GM18499 (cell line): ENCODE data around the gene PLEKHJ1.

ENCODE experiments used
- ATAC-seq: cut with Tn5 transposase; IDR thresholded peaks from one replicate; pipeline ENCODE4 v1.9.1; 2021; ENCODE audit warnings: moderate number of reproducible peaks; ENCODE audit not compliant: insufficient read depth, unreplicated experiment

The PLEKHJ1 gene

DNA sequence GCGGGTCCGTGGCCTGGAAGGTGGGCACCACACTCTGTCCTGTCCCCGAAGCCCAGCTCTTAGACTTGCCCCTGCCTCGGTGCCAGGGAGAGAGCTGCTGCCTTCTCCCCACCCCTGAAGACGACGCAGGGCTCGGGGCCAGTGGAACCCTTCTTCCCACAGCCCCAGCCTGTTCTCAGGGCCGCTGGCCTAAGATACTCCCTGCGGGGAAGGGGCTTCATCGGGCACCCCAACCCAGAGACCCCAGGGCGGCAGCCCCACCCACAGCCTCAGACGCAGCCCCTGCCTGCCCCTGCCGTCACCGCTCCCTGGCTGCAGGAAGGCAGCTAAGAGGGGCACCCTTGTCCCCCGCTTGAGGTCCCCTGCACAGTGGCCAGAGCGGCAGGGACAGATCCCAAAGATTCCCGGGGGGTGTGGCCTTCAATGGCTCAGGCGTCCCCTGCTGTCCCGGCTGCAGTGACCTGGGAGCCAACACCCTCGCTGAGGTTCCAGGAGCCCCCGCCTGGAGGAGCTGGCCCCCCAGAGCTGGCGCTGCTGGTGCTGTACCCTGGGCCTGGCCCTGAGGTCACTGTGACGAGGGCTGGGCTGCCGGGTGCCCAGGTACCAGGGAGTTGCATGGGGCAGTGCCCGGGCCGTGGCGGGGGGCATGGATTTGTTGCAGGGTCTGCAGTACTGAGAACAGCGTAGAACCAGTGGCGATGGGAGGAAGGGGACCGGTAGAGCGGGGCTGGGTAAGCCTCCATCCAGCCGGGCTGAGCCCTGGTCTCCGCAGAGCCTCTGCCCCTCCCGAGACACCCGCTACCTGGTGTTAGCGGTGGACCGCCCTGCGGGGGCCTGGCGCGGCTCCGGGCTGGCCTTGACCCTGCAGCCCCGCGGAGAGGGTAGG, 14.0 kb upstream of the PLEKHJ1 start:
- ATAC-seq, result no peak

DNA sequence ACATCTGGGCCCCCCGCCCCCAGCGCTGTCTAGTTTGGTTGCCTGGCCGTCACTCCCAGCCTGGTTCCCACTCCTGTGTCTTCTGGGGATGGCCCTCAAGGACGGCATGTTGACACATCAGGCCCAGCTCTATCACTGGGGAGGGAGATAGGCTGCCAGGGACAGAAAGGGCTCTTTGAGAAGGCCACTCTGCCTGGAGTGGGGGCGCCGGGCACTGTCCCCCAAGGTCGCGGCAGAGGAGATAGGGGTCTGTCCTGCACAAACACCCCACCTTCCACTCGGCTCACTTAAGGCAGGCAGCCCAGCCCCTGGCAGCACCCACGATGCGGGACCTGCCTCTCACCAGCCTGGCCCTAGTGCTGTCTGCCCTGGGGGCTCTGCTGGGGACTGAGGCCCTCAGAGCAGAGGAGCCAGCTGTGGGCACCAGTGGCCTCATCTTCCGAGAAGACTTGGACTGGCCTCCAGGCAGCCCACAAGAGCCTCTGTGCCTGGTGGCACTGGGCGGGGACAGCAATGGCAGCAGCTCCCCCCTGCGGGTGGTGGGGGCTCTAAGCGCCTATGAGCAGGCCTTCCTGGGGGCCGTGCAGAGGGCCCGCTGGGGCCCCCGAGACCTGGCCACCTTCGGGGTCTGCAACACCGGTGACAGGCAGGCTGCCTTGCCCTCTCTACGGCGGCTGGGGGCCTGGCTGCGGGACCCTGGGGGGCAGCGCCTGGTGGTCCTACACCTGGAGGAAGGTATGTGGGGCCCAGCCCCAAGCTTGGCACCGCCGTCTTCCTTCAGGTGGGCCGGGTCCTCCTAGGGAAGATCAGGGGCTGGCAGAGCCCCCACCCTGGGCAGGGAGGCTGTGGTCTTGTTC, 13.1 kb upstream of the PLEKHJ1 start, which contains the start of gene AMH:
AMH (plus strand) TSS at position 314 of the 857 bp plus-strand sequence; CDS start at position 324, 10 bp downstream.
- no peak for ATAC-seq

DNA sequence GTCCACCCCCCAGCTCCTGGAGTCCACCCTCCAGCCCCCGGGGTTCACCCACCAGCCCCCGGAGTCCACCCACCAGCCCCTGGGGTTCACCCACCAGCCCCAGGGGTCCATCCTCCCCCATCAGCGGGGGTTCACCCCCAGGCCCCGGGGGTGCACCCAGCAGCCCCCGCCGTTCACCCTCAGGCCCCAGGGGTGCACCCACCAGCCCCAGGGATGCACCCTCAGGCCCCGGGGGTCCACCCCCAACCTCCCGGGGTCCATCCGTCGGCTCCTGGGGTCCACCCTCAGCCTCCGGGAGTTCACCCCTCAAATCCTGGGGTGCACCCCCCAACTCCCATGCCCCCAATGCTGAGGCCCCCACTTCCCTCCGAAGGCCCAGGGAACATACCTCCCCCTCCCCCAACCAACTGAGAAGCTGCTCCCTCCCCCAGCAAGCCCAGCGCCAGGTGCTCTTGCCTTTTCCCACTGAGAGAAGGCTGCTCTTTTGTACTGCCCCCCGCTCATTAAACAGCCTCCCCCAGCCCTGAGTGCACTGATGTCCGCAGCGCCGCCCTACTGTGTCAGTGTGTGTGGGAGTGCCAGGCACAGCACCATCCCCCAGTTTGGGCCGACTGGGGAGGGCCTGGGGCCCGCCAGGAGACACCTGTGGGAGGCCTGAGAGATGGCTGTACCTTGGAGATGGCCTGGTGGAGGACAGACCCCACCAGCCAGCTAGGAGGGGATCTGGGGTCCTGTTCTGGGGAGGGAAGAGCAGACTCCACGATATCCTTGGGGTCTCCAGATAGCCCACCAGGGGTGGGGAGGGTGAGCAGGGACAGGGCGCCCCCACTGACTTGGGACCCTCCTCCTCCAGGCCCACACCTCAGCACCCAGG, 12.2 kb upstream of the PLEKHJ1 start:
- no peak for ATAC-seq

DNA sequence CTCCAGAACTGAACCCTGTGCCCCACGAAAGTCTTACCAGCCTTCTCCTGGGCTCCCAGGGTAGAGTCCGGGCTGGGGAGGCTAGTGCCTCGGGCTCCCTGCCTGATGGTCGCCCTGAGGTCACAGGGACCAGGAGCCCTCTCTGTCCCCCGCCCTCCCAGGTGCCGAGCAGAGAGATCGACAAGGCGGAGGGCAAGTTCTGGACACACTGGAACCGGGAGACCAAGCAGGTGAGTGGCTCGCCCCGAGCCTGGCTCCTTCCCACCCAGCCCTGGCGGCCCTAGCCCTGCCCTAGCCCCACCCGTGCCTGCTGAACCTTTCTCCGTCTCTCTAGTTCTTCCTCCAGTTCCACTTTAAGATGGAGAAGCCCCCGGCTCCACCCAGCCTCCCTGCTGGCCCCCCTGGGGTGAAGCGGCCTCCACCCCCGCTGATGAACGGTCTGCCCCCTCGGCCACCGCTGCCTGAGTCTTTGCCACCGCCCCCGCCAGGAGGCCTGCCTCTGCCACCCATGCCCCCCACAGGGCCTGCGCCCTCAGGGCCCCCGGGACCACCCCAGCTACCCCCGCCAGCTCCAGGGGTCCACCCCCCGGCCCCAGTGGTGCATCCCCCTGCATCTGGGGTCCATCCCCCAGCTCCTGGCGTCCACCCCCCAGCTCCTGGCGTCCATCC, 11.4 kb upstream of the PLEKHJ1 start:
- no peak for ATAC-seq

DNA sequence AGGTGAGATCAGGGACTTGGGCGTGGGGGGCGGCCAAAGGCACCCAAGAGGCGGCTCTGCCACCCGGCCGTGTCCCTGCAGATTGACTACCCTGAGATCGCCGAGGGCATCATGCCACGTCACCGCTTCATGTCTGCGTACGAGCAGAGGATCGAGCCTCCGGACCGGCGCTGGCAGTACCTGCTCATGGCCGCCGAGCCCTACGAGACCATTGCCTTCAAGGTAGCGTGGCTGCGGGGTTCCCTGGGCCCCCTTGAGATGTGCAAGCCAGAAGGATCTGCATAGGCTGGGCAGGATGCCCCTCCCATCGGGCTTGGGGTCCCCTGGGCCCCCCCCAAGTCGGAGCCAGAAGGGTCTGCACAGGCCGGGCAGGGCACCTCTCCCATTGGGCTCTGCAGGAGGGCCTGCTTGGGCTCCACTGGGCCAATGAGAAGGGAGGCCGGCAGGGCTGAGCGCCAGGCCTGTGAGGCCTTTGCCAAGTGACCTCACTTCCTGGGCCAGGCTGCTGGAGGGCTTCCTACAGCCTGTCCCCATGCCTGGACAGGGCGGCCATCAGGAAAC, 10.8 kb upstream of the PLEKHJ1 start:
- no peak for ATAC-seq

DNA sequence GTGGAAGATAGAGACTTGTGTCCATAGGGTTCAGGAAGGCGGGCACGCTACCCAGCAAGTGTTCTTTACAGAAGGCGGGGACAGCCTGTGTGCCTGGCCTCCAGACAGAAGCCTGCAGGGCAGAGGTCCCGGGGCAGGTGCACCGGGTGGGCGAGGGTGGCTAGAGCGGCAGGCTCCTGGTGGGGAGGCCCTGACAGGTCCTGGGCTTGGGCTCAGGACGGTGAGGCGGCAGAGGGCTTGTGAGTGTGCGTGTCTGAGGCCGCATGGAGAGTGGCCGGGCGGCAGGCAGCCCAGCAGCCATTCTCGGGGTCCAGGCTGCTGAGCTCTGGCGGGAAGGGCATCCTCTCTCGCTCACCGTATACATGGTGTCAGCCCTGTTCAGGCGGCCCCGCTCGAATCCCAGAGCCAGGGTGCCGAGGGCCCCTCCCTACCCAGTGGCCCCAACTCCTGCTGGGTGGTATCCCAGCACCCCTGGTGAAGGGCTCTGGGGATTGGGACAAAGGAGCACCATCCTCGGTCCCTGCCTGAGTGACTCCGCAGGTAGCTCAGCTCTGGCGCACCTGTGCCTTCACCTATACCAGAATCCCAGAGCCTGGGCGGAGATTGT, 10.0 kb upstream of the PLEKHJ1 start:
- ATAC-seq, result no peak

DNA sequence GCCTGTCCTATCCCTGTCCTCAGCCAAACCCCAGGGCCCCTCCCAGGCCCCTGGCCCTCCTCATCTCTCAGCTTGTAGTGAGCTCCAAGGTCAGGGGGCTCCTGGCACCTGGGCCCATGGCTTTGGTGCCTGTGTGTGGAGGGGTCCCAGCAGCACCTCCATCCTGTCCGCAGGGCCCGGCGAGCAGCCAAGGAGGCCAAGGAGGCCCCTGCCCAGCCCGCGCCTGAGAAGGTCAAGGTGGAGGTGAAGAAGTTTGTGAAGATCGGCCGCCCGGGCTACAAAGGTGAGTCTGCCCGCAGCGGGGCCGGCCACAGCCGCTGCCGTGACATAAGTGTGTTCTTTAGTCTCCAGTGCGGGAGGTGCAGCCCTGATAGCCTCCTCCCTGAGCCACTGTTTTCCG, 9.1 kb upstream of the PLEKHJ1 start:
- ATAC-seq, result no peak

DNA sequence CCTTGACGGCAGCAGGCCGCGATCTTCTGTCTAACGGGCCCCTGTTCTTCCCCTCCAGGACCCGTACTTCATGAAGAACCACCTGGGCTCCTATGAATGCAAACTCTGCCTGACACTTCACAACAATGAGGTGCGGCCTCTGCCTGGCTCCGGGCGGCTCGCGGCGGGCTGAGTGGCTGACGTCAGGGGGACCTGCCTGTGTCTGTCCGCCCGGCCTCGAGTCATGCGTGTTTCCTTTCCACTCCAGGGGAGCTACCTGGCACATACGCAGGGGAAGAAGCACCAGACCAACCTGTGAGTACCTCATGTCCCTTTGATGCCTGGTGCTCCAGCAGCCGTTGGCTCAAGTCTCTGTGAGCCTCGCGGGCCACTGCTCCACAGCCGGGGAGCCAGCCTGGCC, 8.4 kb upstream of the PLEKHJ1 start:
- no peak for ATAC-seq

DNA sequence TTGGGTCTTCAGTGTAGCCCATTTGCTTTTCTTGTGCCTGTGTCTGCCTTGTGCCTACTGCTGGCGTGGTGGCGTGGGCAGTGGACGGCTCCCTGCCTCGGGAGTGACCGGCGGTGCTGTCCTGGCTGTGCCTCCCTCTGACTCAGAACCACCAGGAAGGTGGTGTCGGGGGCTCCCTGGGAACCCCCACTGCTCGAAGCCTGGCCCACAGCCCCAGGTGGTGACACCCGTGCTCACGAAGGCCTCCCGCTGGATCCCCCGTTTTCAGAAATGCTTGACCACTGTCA, 7.9 kb upstream of the PLEKHJ1 start:
- no peak for ATAC-seq

DNA sequence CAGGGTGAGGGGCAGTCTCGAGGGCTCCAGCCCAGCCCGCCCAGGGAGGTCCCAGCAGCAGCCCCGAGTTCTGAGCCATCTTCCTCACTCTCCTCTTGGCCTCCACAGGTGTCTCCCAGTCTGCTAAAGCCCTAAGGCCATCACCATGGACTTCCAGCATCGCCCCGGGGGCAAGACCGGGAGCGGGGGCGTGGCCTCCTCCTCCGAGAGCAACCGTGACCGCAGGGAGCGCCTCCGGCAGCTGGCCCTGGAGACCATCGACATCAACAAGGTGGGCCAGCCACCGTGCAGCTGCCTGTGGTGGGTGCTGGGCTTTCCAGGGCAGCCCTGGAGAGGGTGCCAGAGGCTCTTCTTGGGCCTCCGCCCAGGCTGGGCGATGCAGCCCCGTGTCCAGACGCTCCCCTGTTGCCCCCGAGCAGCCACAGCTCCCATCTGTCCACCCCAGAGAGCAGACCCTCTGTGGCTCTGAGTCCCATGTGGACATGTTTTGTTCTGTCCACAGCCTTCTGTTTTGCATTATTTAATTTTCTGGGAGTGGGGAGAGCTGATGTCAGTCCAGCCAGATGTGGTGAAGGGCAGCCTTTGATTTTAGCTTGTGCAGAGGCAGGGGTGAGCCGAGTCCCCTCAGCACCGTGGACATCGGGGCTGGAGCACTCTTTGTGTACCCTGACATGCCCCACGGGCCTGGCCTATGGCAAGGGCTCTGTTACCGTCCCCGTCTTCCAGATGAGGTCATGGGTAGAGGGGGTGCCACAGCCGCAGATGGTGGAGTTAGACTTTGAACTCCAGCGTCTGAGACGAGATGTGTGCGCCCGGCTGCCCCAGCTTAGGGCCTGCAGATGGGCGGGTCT, 7.4 kb upstream of the PLEKHJ1 start:
- ATAC-seq, result no peak

DNA sequence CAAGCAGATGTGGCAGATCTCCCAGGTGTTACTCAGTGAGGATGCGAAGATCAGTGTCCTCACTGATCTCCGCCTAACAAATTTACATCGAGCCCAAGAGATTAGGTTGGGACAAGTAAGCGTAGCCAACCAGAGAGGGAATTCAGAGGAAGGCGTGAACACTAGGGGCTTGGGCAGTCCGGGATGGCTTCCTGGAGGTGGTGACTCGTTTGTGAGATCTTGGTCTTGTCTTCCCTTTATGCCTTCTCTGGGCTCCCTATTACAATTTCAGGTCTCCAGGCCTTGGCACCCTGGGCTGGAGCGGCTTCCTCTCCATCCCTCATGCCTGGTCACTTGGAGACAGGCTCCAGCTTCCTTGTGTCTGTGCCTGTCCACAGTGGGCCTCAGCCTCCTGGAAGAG, 6.7 kb upstream of the PLEKHJ1 start:
- ATAC-seq, result no peak

DNA sequence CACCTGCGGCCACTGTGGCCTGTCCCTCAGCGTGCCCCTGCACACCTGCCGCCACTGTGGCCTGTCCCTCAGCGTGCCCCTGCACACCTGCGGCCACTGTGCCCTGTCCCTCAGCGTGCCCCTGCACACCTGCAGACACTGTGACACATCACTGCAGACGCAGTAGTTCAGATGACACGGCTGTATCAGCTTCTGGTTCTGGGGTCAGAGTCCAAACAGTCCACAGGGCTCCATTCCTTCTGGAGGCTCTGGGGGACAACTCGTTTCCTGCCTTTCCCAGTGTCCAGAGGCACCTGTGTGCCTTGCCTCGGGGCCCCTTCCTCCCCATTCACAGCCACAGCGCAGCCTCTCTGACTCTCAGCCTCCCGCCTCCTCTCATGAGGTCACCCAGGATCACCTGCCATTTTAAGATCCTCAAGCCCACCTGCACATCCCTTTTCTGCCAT, 6.0 kb upstream of the PLEKHJ1 start:
- ATAC-seq, result no peak

DNA sequence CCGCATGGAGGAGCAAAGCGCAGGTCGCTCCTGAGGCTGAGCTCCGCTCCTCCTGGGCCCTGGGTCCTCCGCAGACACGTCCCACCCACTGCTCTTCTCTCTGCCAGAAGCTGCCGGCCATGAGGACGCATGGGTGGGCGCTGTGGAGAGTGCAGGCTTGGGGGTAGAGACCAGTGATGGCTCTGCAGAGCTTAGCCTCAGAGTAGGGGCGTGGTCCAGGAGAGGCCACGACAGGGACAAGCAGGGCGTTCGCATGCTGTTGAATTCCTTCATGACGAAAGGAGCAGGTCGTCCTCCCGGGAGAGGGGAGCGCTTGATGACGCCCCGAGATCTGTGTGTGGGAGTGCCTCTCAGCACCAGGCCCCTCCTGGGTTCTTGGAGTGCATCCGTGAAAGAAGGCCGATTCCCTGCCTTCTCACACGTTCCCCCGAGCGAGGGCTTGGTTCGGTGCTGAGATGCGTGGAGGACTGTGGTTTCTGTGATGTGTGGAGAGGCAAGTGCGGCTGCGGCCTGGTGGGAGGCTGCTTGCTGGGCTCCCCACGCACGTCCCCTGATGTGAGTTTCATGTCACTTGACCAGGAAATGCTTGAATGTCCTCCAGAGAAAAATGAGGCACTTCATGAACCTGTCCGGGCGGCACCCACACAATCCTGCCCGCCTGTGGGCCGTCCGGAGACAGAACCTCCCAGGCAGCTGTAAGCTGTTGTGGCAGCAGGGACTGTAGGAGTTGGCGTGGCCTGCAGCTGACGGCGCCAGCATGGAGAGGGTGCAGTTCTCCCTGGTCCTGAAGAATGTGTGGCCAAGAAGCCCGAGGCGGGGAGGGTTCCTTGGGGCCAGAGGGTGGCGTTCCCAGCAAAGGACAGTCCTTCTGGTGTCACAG, 5.0 kb upstream of the PLEKHJ1 start:
- no peak for ATAC-seq

DNA sequence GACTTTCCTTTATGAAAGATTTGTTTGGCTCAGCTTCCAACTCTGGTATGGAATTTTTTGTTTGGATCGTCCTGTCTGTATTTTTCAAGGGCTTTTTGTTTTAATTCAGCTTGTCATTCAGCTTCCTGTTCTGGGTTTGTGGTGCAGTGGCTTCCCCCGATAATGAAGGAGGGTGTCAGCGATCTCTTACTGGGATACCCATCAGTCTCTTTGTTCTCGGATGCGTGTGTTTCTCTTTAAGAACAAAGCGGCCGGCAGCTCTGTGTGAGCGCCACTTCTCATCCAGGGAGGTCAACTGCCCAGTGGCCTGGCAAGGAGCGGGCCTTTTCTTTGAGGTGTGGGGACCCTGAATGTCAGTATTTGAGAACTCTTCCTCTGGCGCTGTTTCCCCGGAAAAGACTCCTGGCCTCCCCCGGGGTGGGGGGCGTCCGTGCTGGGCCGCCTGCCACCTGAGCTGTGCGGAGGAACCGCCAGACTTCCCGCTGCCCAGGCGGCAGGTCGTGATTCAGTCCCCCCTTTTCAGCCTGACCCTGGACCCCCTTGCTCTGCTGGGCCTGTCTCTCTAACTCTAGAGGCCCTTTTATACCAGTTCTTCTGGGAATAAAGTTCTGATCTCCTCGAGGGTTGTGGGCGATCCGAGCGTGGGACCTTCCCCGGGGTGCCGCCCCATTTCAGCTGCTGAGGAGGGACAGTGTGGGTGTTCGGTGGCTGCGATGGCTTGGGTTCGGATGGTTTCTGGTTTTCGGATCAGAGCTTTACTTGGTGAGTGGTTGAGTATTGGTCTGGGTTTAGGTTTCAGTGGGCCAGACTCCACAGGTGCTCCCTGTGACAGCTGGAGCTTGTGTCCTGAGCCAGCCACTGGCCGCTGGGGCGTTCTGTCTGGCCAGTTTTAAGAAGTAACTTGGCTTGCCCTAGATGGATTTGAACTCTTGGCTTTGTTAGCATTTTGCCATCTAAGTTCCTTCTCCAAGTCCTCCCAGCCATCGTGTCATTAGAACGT, 3.9 kb upstream of the PLEKHJ1 start:
- no peak for ATAC-seq

DNA sequence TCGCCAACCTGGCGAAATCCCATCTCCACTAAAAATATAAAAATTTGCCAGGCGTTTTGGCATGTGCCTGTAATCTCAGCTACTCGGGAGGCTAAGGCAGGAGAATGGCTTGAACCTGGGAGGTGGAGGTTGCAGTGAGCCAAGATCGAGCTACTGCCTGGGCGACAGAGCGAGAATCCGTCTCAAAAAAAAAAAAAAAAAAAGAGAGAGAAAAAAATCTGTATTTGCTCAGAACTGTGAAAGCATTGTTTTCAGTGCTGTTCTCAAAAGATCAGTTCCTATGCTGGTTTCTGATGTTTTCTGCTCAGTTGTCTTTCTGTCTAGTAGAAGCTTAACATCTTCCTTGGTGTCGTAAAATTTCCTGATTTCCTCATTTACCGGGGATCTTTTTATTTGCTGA, 3.0 kb upstream of the PLEKHJ1 start:
- no peak for ATAC-seq

DNA sequence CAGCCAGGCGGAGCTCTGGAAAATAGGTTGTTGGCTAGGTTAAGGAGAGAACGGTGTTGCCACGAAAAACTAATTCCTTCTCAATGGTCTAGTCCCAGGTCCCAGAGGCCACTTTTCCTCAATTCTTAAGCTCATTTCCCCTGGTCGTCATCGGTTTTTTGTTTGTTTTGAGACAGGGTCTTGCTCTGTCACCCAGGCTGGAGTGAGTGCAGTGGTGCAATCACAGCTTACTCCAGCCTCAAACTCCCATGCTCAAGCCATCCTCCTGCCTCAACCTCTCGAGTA, 1.7 kb upstream of the PLEKHJ1 start:
- no peak for ATAC-seq
